Measurements from ENCODE around the gene HLA-A. TPM values are rescaled to one million over a fixed set of nuclear protein-coding genes. Genes with fewer than 3 reads are reported as not detected.

The HLA-A gene
- total and polyA plus RNA-seq, 10 donors: 1,154 to 1,886 (median 1,581) TPM

DNA sequence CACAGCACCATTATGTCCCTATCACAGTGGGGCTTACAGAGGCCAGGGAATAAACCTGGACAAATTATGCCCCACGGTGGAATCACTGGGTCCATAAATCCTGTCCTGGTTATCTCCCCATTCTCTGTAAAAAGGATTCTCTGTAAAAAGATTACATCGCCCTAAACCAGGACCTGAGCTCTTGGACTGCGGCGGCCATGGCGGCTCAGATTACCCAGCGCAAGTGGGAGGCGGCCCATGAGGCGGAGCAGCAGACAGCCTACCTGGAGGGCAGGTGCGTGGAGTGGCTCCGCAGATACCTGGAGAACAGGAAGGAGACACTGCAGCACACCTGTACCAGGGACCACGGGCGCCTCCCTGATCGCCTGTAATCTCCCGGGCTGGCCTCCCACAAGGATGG is 8.4 kb upstream of the HLA-A start:
- Histone ChIP-seq H3K27ac (no peak overlapping the region), H3K36me3 (no peaks in the 10 kb centered on the region), H3K27me3 (replicated peaks in 1 of 7) (no peaks in the 10 kb centered on the region), H3K4me3 (no peak overlapping the region), H3K9me3 (no peaks in the 10 kb centered on the region), H3K4me1 (no peaks in the 10 kb centered on the region)
- TF ChIP-seq POLR2A (IDR thresholded peaks at IDR 0.05): no peak
- TF ChIP-seq, protein P1, sequence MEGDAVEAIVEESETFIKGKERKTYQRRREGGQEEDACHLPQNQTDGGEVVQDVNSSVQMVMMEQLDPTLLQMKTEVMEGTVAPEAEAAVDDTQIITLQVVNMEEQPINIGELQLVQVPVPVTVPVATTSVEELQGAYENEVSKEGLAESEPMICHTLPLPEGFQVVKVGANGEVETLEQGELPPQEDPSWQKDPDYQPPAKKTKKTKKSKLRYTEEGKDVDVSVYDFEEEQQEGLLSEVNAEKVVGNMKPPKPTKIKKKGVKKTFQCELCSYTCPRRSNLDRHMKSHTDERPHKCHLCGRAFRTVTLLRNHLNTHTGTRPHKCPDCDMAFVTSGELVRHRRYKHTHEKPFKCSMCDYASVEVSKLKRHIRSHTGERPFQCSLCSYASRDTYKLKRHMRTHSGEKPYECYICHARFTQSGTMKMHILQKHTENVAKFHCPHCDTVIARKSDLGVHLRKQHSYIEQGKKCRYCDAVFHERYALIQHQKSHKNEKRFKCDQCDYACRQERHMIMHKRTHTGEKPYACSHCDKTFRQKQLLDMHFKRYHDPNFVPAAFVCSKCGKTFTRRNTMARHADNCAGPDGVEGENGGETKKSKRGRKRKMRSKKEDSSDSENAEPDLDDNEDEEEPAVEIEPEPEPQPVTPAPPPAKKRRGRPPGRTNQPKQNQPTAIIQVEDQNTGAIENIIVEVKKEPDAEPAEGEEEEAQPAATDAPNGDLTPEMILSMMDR (IDR thresholded peaks at IDR 0.05 in 8 of 11, conservative IDR thresholded peaks at IDR 0.05 in 3 of 11): no peak
- TF ChIP-seq POLR2AphosphoS5 (IDR thresholded peaks at IDR 0.05): no peak
- no peak for DNase-seq
- intact Hi-C loops (cut with DNase I; ENCODE audit: low total_unique reads): no loop called here
- 90 to 100% (median 93%) methylated on average over 7 to 14 of the region's 14 CpGs; no CpG with 5 or more reads in 1 of the 5 donors for WGBS, 5 donors

DNA sequence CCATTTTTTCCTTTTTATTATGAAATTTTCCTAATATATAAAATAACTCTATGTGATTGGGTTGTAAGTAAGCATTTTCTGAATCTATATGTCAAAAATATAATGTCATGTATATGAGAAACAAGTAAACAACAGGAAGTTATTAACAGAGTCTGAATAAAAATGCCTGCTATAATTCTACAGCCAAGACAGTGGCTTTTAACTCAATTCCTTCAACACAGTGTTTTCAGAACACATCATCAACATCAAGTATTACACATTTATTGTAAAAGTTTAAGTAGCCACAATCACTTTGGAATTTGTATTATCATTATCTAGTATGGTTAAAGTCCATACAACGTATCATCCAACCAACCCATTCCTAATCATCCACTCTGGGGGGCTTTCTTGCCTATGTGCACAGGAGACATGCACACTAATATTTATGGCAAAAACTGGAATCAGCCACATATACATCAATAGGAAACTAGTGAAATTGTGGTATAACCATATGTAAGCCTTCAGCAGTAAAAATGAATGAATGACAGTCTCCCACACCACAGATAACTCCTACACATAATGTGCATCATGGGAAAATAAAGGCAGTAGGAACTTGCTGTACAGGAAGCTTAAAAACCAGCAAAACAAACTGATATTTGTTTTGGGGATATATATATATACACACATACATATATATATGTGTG is 6.9 kb upstream of the HLA-A start:
- no peak overlapping the region for H3K4me3 ChIP-seq
- H3K36me3 ChIP-seq: no peaks in the 10 kb centered on the region
- H3K27me3 ChIP-seq (replicated peaks in 1 of 7): no peaks in the 10 kb centered on the region
- TF ChIP-seq, protein P1 (IDR thresholded peaks at IDR 0.05 in 8 of 11, conservative IDR thresholded peaks at IDR 0.05 in 3 of 11): no peak
- TF ChIP-seq POLR2A (IDR thresholded peaks at IDR 0.05): no peak
- TF ChIP-seq POLR2AphosphoS5 (IDR thresholded peaks at IDR 0.05): no peak
- DNase-seq: no peak
- H3K27ac ChIP-seq: no peak overlapping the region
- H3K9me3 ChIP-seq: no peaks in the 10 kb centered on the region
- intact Hi-C loops (cut with DNase I; ENCODE audit: low total_unique reads): no loop called here
- peaks cover 0 to 4% (median 0%) of the 10 kb centered on the region in 6 donors for H3K4me1 ChIP-seq
- WGBS, 5 donors: 0 to 100% (median 21%) methylated on average over 1 of the region's 1 CpG; no CpG with 5 or more reads in 1 of the 5 donors

DNA sequence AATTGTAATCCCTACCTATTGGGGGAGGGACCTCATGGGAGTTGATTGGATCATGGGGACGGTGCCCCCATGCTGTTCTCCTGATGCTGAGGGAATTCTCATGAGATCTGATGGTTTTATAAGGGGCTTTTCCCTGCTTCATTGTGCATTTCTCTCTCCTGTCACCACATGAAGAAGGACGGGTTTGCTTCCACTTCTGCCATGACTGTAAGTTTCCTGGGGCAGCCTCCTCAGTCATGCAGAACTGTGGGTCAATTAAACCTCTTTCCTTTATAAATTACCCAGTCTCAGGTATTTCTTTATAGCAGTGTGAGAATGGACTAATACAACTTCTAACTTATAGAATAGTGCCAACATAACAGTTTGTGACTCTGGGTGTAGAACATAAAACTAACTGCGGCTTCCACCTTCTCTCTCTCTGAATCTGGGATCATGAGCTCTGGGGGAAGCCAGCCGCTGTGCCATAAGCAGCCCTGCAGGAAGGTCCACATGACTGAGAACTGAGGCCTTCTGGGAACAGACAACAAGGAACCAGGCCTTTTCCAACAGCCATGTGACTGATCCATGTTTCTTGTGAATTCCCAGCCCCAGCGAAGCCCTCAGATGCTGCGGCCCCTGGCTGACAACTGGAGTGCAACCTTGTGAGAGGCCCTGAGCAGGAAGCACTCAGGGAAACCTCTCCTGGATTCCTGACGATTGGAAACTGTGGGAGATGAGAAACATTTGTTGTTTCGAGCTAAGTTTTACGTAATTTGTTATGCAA is 3.4 kb upstream of the HLA-A start:
- TF ChIP-seq POLR2AphosphoS5 (IDR thresholded peaks at IDR 0.05) (no peak), POLR2A (IDR thresholded peaks at IDR 0.05) (no peak)
- TF ChIP-seq, protein P1 (IDR thresholded peaks at IDR 0.05 in 8 of 11, conservative IDR thresholded peaks at IDR 0.05 in 3 of 11): no peak
- no peak for DNase-seq
- Histone ChIP-seq H3K4me3 (no peak overlapping the region), H3K9me3 (no peaks in the 10 kb centered on the region), H3K27ac (no peak overlapping the region), H3K36me3 (peaks cover 0 to 7% (median 0%) of the 10 kb centered on the region in 6 donors), H3K4me1 (peaks cover 0 to 23% (median 5%) of the 10 kb centered on the region in 6 donors), H3K27me3 (replicated peaks in 1 of 7) (no peaks in the 10 kb centered on the region)
- intact Hi-C loops (cut with DNase I; ENCODE audit: low total_unique reads): no loop called here
- WGBS, 5 donors: 33 to 81% (median 45%) methylated on average over 9 of the region's 9 CpGs

DNA sequence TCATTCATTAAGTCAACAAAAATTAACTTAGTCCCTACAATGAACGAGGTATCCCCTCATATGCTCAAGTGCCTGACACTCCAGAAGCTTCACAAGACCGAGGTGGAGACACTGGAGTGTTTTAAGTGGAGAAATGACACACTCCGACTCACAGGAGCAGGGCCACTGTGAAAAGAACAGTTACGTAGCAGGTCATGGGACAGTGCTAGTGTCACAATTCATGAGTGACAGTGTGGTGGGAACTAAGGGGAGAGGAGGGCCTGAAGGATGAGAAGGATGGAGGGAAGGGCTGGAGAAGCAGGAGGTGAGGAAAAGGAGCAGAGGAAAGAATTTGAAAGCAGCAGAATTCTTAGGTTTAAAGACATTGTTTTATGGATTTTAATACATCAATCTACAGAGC is 1.3 kb upstream of the HLA-A start:
- H3K27me3 ChIP-seq (replicated peaks in 1 of 7): no peaks in the 10 kb centered on the region
- no peaks in the 10 kb centered on the region for H3K9me3 ChIP-seq
- DNase-seq: no peak
- peak overlapping the region in 5 of 8 donors; percentile 91 to 96 (median 94) for H3K27ac ChIP-seq
- TF ChIP-seq, protein P1 (IDR thresholded peaks at IDR 0.05 in 8 of 11, conservative IDR thresholded peaks at IDR 0.05 in 3 of 11): no peak
- no peak for TF ChIP-seq POLR2AphosphoS5 (IDR thresholded peaks at IDR 0.05)
- peaks cover 0 to 27% (median 2%) of the 10 kb centered on the region in 6 donors for H3K36me3 ChIP-seq
- H3K4me3 ChIP-seq: peak overlapping the region in 1 of 8 donors; percentile 79
- intact Hi-C loops (cut with DNase I; ENCODE audit: low total_unique reads): loop anchor here (10.0 kb wide), 1 partner anchor 56 kb away; no protein-coding TSS in a partner anchor
- 12 to 63% (median 19%) methylated on average over 4 of the region's 4 CpGs for WGBS, 5 donors
- peaks cover 3 to 43% (median 7%) of the 10 kb centered on the region in 6 donors for H3K4me1 ChIP-seq
